ENCODE data around the gene TMEM165. TPM values are rescaled to one million over a fixed set of nuclear protein-coding genes. Genes with fewer than 3 reads are reported as not detected.

Gene TMEM165
- total RNA-seq (2022) (110 and 119 TPM in 2 replicates), Bru-seq, nascent RNA (percentile 97 among the genes with signal in this experiment), BruChase-seq, experiment 1, labeled RNA remaining after a 6-hour chase (percentile 95 among the genes with signal in this experiment), BruChase-seq, experiment 2, labeled RNA remaining after a 2-hour chase (percentile 98 among the genes with signal in this experiment)
- long read RNA-seq, transcript TMEM165-201 (6 exons, 1,928 nt): major isoform, 174 of 202 reads
- long read RNA-seq, partial matches to known transcripts: 8 of 202 reads
- long read RNA-seq, other reads (novel, unspliced or antisense): 16 of 202 reads

DNA sequence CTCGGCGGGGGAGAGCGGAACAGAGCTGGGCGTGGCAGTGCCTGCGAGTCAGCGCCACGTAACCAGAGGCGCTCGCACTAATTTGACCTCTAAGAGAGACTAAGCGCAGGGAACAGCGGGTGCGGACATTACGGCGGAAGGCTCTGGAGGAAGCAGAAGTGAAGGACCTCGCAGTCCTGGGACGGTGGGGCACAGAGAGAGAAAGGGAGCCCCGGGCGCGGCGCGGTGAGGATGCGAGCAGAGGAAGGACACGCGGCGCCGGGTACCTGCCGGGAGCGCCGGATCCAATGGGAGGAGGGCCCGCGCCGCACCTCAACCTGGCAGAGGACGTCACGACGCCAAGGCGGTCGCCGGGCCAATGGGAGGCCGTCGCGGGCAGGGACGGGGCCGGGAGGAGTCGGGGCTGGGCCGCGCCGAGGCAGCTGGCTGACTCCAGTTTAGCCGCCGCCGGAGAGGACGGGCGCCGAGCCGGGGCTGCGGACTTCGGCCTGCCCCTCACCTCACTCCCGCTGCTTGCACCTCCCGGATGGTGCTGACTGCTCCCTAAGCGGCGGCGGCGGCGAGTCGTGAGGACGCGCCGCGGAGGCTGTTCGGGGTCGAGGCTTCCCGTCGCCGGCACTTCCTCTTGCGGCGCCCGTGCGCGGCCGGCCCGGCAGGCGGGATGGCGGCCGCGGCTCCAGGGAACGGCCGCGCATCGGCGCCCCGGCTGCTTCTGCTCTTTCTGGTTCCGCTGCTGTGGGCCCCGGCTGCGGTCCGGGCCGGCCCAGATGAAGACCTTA lies at the start of gene TMEM165:
Gene TMEM165, plus strand, starts transcription at position 429 of the 779 bp plus-strand sequence. Its CDS starts 233 bp downstream, at position 662.
- peak; percentile 93 for DNase-seq (ENCODE audit: unreplicated experiment)
- intact Hi-C loops (cut with micrococcal nuclease): loop anchor here (2.0 to 5.0 kb wide), 4 partner anchors 17 to 472 kb away; partner anchors contain the start of gene CLOCK
- Mint-ChIP-seq H3K36me3 (ENCODE audit: insufficient read depth, unreplicated experiment) (peaks cover 47% of the 10 kb centered on the region), H3K27ac (ENCODE audit: low read depth, unreplicated experiment) (peak within 1 kb of the TSS; percentile 98), H3K9me3 (ENCODE audit: unreplicated experiment) (no peaks in the 10 kb centered on the region), H3K4me1 (ENCODE audit: insufficient read depth, unreplicated experiment) (peaks cover 22% of the 10 kb centered on the region), H3K27me3 (ENCODE audit: insufficient read depth, unreplicated experiment) (no peaks in the 10 kb centered on the region), H3K4me3 (ENCODE audit: unreplicated experiment) (peak within 1 kb of the TSS; percentile 93)
- no peak for TF ChIP-seq CTCF (IDR thresholded peaks at IDR 0.05; ENCODE audit: unreplicated experiment)
- no TSS peak for BruUV-seq (replicated peaks)
- CTCF ChIA-PET: interaction anchor here (0.7 to 3.9 kb wide), 9 partner anchors 11 to 425 kb away, joined by 3 to 33 read pairs (median 3); partner anchors contain the start of gene SRD5A3
- POLR2A ChIA-PET: interaction anchor here (0.6 to 8.8 kb wide), 27 partner anchors 10 to 1583 kb away, joined by 3 to 387 read pairs (median 4); partner anchors contain the start of genes CLOCK, POLR2B and SRD5A3

DNA sequence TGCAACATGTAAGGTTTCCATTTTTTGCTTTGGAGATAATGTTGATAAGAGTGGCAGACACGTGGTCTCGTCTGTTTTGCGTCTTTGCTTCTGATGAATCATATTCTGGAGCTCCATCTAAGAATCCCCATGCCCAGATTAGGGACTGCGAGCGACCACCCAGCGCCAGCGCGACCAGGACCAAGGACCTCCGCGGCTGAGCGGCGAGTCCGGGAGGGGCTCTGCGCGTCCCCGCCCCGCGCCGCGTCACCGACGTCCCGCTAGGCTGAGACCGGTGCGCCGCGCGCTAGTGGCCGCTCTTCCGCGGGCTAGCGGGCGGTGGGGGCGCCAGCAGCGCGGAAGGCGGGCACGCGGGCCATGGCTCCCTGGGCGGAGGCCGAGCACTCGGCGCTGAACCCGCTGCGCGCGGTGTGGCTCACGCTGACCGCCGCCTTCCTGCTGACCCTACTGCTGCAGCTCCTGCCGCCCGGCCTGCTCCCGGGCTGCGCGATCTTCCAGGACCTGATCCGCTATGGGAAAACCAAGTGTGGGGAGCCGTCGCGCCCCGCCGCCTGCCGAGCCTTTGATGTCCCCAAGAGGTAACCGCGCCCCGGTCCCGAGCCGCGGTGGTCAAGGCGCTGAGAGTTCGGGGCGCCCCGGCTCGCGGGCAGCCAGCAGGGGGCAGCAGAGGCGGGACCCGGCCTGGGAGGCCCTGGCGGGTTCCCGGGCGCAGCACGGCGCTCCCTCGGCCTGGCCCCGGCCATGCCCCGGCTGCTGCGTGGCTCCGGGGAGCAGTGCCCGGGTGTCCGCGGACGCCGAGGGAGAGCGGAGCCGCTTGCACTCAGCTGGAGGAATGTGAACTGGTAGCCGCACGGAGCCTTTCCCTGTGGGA lies 49.5 kb upstream of the TMEM165 start, which contains the start of gene SRD5A3:
Gene SRD5A3, plus strand, starts transcription at position 263 of the 871 bp plus-strand sequence. Its CDS starts 95 bp downstream, at position 358.
- POLR2A ChIA-PET: interaction anchor here (0.6 to 17.4 kb wide), 34 partner anchors 10 to 508 kb away, joined by 3 to 387 read pairs (median 4); partner anchors contain the start of gene TMEM165
- no TSS peak for BruUV-seq (replicated peaks)

DNA sequence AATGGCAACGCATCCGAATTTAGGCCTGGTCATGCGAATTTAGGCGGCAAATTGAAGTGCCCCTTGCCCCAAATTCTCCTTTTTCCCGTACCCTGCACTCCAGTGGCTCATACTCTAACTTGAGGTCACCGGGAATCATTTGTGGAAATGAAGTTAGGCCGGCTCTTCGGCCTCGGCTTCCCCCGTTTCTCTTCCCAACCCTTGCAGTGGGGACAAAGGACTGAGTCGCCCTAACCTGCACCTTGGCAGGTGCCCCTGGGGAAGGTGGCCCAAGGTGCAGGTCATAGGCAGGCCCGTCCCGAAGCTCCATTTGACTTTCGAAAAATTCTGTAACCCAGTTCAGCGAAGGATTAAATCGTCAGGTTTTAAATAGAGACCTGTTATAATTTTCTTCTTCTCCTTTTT lies 48.9 kb upstream of the TMEM165 start:
- no peak for TF ChIP-seq CTCF (IDR thresholded peaks at IDR 0.05; ENCODE audit: unreplicated experiment)
- CTCF ChIA-PET: interaction anchor here (0.6 to 3.7 kb wide), 40 partner anchors 9 to 707 kb away, joined by 3 to 37 read pairs (median 4); partner anchors contain the start of genes CLOCK, NMU and TMEM165
- BruUV-seq (replicated peaks): no TSS peak
- Mint-ChIP-seq H3K4me1 (ENCODE audit: insufficient read depth, unreplicated experiment) (peaks cover 26% of the 10 kb centered on the region), H3K9me3 (ENCODE audit: unreplicated experiment) (no peaks in the 10 kb centered on the region), H3K4me3 (ENCODE audit: unreplicated experiment) (peak overlapping the region; percentile 77), H3K27me3 (ENCODE audit: insufficient read depth, unreplicated experiment) (no peaks in the 10 kb centered on the region), H3K36me3 (ENCODE audit: insufficient read depth, unreplicated experiment) (no peaks in the 10 kb centered on the region), H3K27ac (ENCODE audit: low read depth, unreplicated experiment) (peak overlapping the region; percentile 71)
- intact Hi-C loops (cut with micrococcal nuclease): loop anchor here (1.0 to 5.0 kb wide), 6 partner anchors 51 to 520 kb away; partner anchors contain the start of gene CLOCK
- no peak for DNase-seq (ENCODE audit: unreplicated experiment)
- POLR2A ChIA-PET: interaction anchor here (0.6 to 17.4 kb wide), 9 partner anchors 9 to 329 kb away, joined by 3 to 387 read pairs (median 7); partner anchors contain the start of gene TMEM165

More for the DNA sequence above, 49.5 kb upstream of the TMEM165 start, which contains the start of gene SRD5A3:
- Mint-ChIP-seq H3K9me3 (ENCODE audit: unreplicated experiment) (no peaks in the 10 kb centered on the region), H3K27me3 (ENCODE audit: insufficient read depth, unreplicated experiment) (no peaks in the 10 kb centered on the region), H3K4me3 (ENCODE audit: unreplicated experiment) (peak within 1 kb of the TSS; percentile 77), H3K27ac (ENCODE audit: low read depth, unreplicated experiment) (peak within 1 kb of the TSS; percentile 71), H3K36me3 (ENCODE audit: insufficient read depth, unreplicated experiment) (no peaks in the 10 kb centered on the region), H3K4me1 (ENCODE audit: insufficient read depth, unreplicated experiment) (peaks cover 23% of the 10 kb centered on the region)
- intact Hi-C loops (cut with micrococcal nuclease): loop anchor here (1.0 to 5.0 kb wide), 6 partner anchors 52 to 521 kb away; partner anchors contain the start of gene CLOCK
- TF ChIP-seq CTCF (IDR thresholded peaks at IDR 0.05; ENCODE audit: unreplicated experiment): peak; percentile 92
- CTCF ChIA-PET: interaction anchor here (0.6 to 3.7 kb wide), 71 partner anchors 10 to 707 kb away, joined by 3 to 37 read pairs (median 4); partner anchors contain the start of genes CEP135, CLOCK, NMU and TMEM165
- DNase-seq (ENCODE audit: unreplicated experiment): peak; percentile 83
